Neutrophil (primary cell): ENCODE measurements around the gene CTSA.
A peak's percentile ranks its signal among the peaks of the same experiment; 100 is the strongest.

Experiments used
- H3K27ac ChIP-seq: fragments of 200-600 bp; sonication (generic); 2 replicates; pipeline ENCODE4 v1.5.1; 2016; ENCODE audit warnings: mild to moderate bottlenecking, moderate library complexity
- H3K27me3 ChIP-seq: fragments of 200-600 bp; sonication (generic); 2 replicates; pipeline ENCODE4 v1.6.0; 2016; ENCODE audit warnings: mild to moderate bottlenecking
- H3K36me3 ChIP-seq: fragments of 200-600 bp; sonication (generic); 2 replicates; pipeline ENCODE4 v1.5.1; 2017
- H3K4me1 ChIP-seq, 2 experiments: fragments of 200-600 bp in 1 of 2; sonication (generic) in 1 of 2; 1 replicate in 1 of 2; 2 replicates in 1 of 2; pipeline versions ENCODE4 v1.5.1 to v1.6.1; 2013 to 2016; ENCODE audit warnings: low read depth in 1 of 2, low read length in 1 of 2, mild to moderate bottlenecking in 1 of 2, moderate library complexity in 1 of 2; ENCODE audit not compliant: control insufficient read depth in 1 of 2, insufficient read depth in 1 of 2
- H3K4me3 ChIP-seq, 2 experiments: fragments of 200-600 bp in 1 of 2; sonication (generic) in 1 of 2; 1 replicate in 1 of 2; 2 replicates in 1 of 2; pipeline ENCODE4 v1.5.1; 2013 to 2016; ENCODE audit warnings: low read depth in 1 of 2, low read length in 1 of 2, mild to moderate bottlenecking in 1 of 2, moderate library complexity in 1 of 2
- H3K9me3 ChIP-seq: fragments of 200-600 bp; sonication (generic); 2 replicates; pipeline ENCODE4 v1.5.1; 2016
- CTCF ChIP-seq: fragments of 200-600 bp; sonication (generic); IDR thresholded peaks from 2 replicates; pipeline ENCODE4 v1.5.1; 2016; ENCODE audit warnings: antibody characterized with exemption

The CTSA gene

GRCh38 chr20:45852326-45852725, 38.8 kb upstream of the CTSA start:
- Histone ChIP-seq H3K4me1 (peaks cover 12 to 14% of the 10 kb centered on the region in 2 experiments), H3K36me3 (peaks cover 77% of the 10 kb centered on the region), H3K27me3 (no peaks in the 10 kb centered on the region), H3K4me3 (no peak overlapping the region), H3K27ac (no peak overlapping the region), H3K9me3 (no peaks in the 10 kb centered on the region)
- no peak for TF ChIP-seq CTCF

- peaks cover 66% of the 10 kb centered on the region for H3K36me3 ChIP-seq
Observed at GRCh38 chr20:45853484-45853883, 37.7 kb upstream of the CTSA start.

DNA sequence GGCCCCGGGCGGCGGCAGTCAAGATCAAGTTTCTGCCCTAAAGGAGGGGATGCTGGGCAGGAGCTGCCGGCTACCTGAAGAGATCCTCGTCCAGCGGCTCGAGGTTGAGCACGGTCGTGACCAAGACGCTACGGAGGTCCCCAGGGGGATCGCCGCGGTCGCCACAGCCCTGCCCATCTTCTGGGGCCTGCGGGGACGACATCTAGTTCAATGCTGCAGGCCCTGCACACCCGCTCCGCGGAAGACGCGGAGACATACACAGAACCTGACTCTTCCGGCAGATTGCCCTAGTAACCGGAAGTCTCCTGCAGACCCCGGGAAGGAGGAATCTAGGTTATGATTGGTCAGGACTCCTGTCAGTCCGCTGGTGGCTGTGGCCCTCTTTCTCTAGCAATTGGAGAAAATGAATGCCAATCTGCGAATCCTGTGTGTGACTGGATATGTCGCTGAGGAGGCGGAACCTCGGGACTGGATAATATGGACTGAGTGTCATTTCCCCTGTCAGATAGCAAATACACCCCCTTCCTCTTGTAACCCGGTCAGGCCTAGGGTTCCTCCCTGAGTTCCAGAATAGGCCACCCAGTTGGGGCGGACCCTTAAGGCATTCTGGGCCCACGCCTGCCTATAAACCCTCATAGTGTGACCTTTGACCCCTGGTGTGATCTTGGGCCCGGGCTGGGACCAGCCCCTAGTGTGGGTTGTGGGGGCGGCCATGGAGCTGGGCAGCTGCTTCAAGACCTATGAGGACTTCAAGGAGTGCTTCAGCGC, 33.8 kb upstream of the CTSA start, which contains the start of the genes ACOT8 and ZSWIM3:
TSS of gene ACOT8 (minus strand) at position 279 of the 768 bp plus-strand sequence. CDS start at position 202, 77 bp downstream.
TSS of gene ZSWIM3 (plus strand) at position 501 of the 768 bp plus-strand sequence. CDS start at position 713, 212 bp downstream.
- TF ChIP-seq CTCF: peak; percentile 4
- Histone ChIP-seq H3K4me1 (peaks cover 22 to 23% of the 10 kb centered on the region in 2 experiments), H3K9me3 (no peaks in the 10 kb centered on the region), H3K27ac (peak within 1 kb of the TSS; percentile 83), H3K36me3 (peaks cover 28% of the 10 kb centered on the region), H3K4me3 (peak within 1 kb of the TSS; percentile 81 to 90), H3K27me3 (no peaks in the 10 kb centered on the region)

More at GRCh38 chr20:45853484-45853883, 37.7 kb upstream of the CTSA start:
- TF ChIP-seq CTCF: no peak
- Histone ChIP-seq H3K4me1 (peaks cover 22 to 23% of the 10 kb centered on the region in 2 experiments), H3K27me3 (no peaks in the 10 kb centered on the region), H3K9me3 (no peaks in the 10 kb centered on the region), H3K4me3 (no peak overlapping the region), H3K27ac (no peak overlapping the region)

- peak overlapping the region; percentile 83 for H3K27ac ChIP-seq
Observed at GRCh38 chr20:45857882-45858216, 33.3 kb upstream of the CTSA start.

GRCh38 chr20:45859916-45860315, 31.2 kb upstream of the CTSA start:
- Histone ChIP-seq H3K4me1 (peaks cover 22 to 23% of the 10 kb centered on the region in 2 experiments), H3K36me3 (peaks cover 3% of the 10 kb centered on the region), H3K27ac (no peak overlapping the region), H3K4me3 (no peak overlapping the region), H3K9me3 (no peaks in the 10 kb centered on the region), H3K27me3 (no peaks in the 10 kb centered on the region)
- TF ChIP-seq CTCF: no peak

More at GRCh38 chr20:45857882-45858216, 33.3 kb upstream of the CTSA start:
- peaks cover 22 to 23% of the 10 kb centered on the region in 2 experiments for H3K4me1 ChIP-seq
- no peak for TF ChIP-seq CTCF
- H3K9me3 ChIP-seq: no peaks in the 10 kb centered on the region
- no peaks in the 10 kb centered on the region for H3K27me3 ChIP-seq
- H3K4me3 ChIP-seq: peak overlapping the region; percentile 81 to 90
- peaks cover 23% of the 10 kb centered on the region for H3K36me3 ChIP-seq
